ENCODE data around the gene PLSCR3. TPM values are rescaled to one million over a fixed set of nuclear protein-coding genes. Genes with fewer than 3 reads are reported as not detected.

The PLSCR3 gene
- total and polyA plus RNA-seq, 4 donors = 19.2 to 43.0 (median 34.2) TPM

DNA sequence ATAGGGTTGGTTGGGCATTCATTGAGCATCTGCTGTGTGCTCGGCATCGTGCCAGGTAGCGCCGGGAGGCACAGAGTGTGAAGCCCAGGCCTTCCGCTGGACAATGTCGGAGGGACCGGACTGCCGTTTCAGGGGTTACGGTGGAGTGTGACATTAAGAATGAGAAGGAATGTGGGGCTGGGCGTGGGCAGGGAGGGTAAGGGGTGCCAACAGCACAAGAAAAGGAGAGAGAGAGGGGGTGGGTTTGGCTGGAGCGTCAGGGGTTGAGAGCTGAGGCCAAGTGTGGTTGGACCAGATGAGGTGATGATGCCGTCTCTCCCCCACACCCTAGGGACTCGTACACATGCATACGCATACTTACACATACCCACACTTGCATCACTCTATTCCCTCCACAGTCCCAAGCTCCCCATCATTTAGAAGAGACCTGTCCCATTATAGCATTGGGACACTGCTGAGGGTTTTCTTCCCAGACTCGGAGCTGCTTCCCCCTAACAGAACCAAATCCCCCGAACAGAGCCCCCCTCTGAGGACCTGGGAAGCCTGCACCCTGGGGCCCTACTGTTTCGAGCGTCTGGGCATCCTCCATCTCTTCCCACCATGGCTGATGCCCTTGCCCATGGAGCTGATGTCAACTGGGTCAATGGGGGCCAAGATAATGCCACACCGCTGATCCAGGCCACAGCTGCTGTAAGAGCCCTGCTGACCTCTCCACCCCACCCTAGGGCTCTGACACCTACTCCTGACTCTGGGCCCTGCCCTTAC, 45.7 kb downstream of the PLSCR3 start:
- H3K4me1 ChIP-seq (ENCODE audit: control insufficient read depth in 5 of 5, insufficient read depth in 5 of 5, low read length in 5 of 5) = peaks cover 0 to 29% (median 7%) of the 10 kb centered on the region in 5 donors
- H3K4me3 ChIP-seq = no peak overlapping the region
- H3K9me3 ChIP-seq (ENCODE audit: control insufficient read depth in 4 of 4, insufficient read depth in 3 of 4, low read length in 3 of 4) = no peaks in the 10 kb centered on the region
- no peaks in the 10 kb centered on the region for H3K36me3 ChIP-seq (ENCODE audit: control insufficient read depth in 4 of 4, insufficient read depth in 4 of 4, low read length in 4 of 4)
- WGBS, 2 donors = 74 to 77% methylated on average over 19 of the region's 19 CpGs
- no peaks in the 10 kb centered on the region for H3K27me3 ChIP-seq (ENCODE audit: control insufficient read depth in 3 of 3, insufficient read depth in 3 of 3, low read length in 2 of 3)
- TF ChIP-seq, protein P1, sequence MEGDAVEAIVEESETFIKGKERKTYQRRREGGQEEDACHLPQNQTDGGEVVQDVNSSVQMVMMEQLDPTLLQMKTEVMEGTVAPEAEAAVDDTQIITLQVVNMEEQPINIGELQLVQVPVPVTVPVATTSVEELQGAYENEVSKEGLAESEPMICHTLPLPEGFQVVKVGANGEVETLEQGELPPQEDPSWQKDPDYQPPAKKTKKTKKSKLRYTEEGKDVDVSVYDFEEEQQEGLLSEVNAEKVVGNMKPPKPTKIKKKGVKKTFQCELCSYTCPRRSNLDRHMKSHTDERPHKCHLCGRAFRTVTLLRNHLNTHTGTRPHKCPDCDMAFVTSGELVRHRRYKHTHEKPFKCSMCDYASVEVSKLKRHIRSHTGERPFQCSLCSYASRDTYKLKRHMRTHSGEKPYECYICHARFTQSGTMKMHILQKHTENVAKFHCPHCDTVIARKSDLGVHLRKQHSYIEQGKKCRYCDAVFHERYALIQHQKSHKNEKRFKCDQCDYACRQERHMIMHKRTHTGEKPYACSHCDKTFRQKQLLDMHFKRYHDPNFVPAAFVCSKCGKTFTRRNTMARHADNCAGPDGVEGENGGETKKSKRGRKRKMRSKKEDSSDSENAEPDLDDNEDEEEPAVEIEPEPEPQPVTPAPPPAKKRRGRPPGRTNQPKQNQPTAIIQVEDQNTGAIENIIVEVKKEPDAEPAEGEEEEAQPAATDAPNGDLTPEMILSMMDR (IDR thresholded peaks at IDR 0.05; ENCODE audit: control extremely low read depth, extremely low read depth) = no peak
- ATAC-seq (ENCODE audit: insufficient read depth, low FRiP score) = no peak
- DNase-seq = no peak
- no peak overlapping the region for H3K27ac ChIP-seq (ENCODE audit: low read depth in 1 of 2, low read length in 1 of 2)
- H3K9ac ChIP-seq (ENCODE audit: insufficient read depth in 1 of 2, low read length in 2 of 2) = no peak overlapping the region

DNA sequence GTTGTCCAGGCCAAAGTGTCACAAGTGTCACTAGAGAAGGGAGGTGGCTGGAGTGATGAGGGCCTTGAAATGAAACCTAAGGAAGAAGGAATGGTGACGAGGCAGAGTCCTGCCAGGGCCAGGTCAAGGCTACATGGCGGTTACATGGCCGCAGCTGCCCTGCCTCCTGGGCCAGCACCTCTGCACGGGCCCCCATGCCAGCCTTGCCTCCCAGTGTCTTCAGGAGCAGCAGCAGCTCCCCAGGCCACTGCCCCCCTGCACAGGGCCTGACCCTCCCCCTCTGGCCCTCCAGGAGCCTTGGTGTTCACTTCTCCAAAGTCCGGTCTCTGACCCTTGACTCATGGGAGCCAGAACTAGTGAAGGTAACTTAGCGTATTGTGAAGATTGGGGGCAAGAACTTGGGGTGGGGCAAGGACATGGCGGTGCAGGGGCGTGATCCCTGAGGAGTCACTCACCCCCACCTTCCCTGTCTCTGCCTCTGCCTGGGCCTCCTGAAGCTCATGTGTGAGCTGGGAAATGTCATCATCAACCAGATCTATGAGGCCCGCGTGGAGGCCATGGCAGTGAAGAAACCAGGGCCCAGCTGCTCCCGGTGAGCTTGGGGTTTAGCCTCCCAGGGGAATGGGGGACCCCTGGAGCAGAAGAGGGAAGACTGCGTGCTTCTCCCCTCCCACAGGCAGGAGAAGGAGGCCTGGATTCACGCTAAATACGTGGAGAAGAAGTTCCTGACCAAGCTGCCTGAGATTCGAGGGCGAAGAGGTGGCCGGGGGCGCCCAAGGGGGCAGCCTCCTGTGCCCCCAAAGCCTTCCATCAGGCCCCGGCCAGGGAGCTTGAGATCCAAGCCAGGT, 46.5 kb downstream of the PLSCR3 start:
- Histone ChIP-seq H3K4me1 (ENCODE audit: control insufficient read depth in 5 of 5, insufficient read depth in 5 of 5, low read length in 5 of 5) (peaks cover 0 to 23% (median 7%) of the 10 kb centered on the region in 5 donors), H3K27ac (ENCODE audit: low read depth in 1 of 2, low read length in 1 of 2) (no peak overlapping the region), H3K9me3 (ENCODE audit: control insufficient read depth in 4 of 4, insufficient read depth in 3 of 4, low read length in 3 of 4) (no peaks in the 10 kb centered on the region), H3K27me3 (ENCODE audit: control insufficient read depth in 3 of 3, insufficient read depth in 3 of 3, low read length in 2 of 3) (no peaks in the 10 kb centered on the region), H3K4me3 (no peak overlapping the region), H3K36me3 (ENCODE audit: control insufficient read depth in 4 of 4, insufficient read depth in 4 of 4, low read length in 4 of 4) (no peaks in the 10 kb centered on the region), H3K9ac (ENCODE audit: insufficient read depth in 1 of 2, low read length in 2 of 2) (no peak overlapping the region)
- TF ChIP-seq, protein P1 (IDR thresholded peaks at IDR 0.05; ENCODE audit: control extremely low read depth, extremely low read depth) = no peak
- 76 to 77% methylated on average over 19 of the region's 19 CpGs for WGBS, 2 donors
- no peak for ATAC-seq (ENCODE audit: insufficient read depth, low FRiP score)
- no peak for DNase-seq

DNA sequence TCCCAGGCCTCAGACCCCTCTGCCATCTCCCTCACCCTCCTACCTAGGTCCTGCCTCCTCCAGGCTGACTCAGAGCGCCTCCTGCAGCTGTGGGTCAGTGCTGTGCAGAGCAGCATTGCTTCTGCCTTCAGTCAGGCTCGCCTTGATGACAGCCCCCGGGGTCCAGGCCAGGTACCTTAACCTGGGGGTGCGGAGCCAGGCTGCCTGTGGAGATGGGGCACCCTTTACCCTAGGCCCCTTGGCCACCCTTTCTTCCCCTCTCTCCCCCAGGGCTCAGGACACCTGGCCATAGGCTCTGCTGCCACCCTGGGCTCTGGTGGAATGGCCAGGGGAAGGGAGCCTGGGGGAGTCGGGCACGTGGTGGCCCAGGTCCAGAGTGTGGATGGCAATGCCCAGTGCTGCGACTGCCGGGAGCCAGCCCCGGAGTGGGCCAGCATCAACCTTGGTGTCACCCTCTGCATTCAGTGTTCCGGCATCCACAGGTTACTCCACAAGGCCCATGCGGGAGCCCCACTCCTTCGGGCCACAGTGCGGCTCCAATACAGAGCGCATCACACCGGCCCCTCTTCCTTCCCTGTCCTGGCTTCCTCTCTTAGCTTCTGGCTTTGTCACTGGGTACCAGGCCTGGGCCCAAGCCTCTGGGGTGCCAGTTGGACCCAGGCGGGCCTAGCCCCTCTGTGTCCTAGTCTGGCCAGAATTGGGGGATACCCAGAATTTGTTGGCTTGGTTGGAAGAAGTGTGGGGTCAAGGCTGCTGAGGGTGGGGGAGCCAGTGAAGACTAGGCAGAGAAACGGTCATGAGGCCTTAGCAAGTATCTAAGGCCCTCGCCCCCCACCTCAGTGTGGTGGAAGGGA, 47.3 kb downstream of the PLSCR3 start:
- TF ChIP-seq, protein P1 (IDR thresholded peaks at IDR 0.05; ENCODE audit: control extremely low read depth, extremely low read depth) = no peak
- DNase-seq (no peak), ATAC-seq (ENCODE audit: insufficient read depth, low FRiP score) (no peak)
- Histone ChIP-seq H3K4me1 (ENCODE audit: control insufficient read depth in 5 of 5, insufficient read depth in 5 of 5, low read length in 5 of 5) (peaks cover 0 to 17% (median 4%) of the 10 kb centered on the region in 5 donors), H3K36me3 (ENCODE audit: control insufficient read depth in 4 of 4, insufficient read depth in 4 of 4, low read length in 4 of 4) (no peaks in the 10 kb centered on the region), H3K9ac (ENCODE audit: insufficient read depth in 1 of 2, low read length in 2 of 2) (no peak overlapping the region), H3K4me3 (no peak overlapping the region), H3K9me3 (ENCODE audit: control insufficient read depth in 4 of 4, insufficient read depth in 3 of 4, low read length in 3 of 4) (no peaks in the 10 kb centered on the region), H3K27ac (ENCODE audit: low read depth in 1 of 2, low read length in 1 of 2) (no peak overlapping the region), H3K27me3 (ENCODE audit: control insufficient read depth in 3 of 3, insufficient read depth in 3 of 3, low read length in 2 of 3) (no peaks in the 10 kb centered on the region)
- 78 to 90% methylated on average over 18 of the region's 18 CpGs for WGBS, 2 donors

All from lung (tissue), 12 donors.